Subcutaneous abdominal adipose tissue (tissue), 5 donors: ENCODE results near the gene CRAT.

Experiments used
- H3K27ac ChIP-seq: one replicate; pipeline ENCODE4 v1.7.0; 2013; ENCODE audit warnings: low read depth, mild to moderate bottlenecking, inconsistent platforms, low read length, moderate library complexity
- H3K27me3 ChIP-seq, 5 donors: one replicate each; pipeline ENCODE4 v1.7.0; 2013; ENCODE audit warnings: low read length in 5 of 5, inconsistent platforms in 1 of 5; ENCODE audit not compliant: control insufficient read depth in 5 of 5, insufficient read depth in 4 of 5
- H3K36me3 ChIP-seq, 5 donors: one replicate each; pipeline ENCODE4 v1.7.0; 2013; ENCODE audit warnings: low read length in 5 of 5; ENCODE audit not compliant: control insufficient read depth in 5 of 5, insufficient read depth in 5 of 5
- H3K4me1 ChIP-seq, 5 donors: one replicate each; pipeline ENCODE4 v1.7.0; 2013; ENCODE audit warnings: low read length in 5 of 5, mild to moderate bottlenecking in 3 of 5, moderate library complexity in 1 of 5; ENCODE audit not compliant: control insufficient read depth in 5 of 5, insufficient read depth in 5 of 5
- H3K4me3 ChIP-seq, 5 donors: one replicate each; pipeline ENCODE4 v1.7.0; 2013; ENCODE audit warnings: low read length in 5 of 5, low read depth in 1 of 5
- H3K9ac ChIP-seq, 5 donors: one replicate each; pipeline ENCODE4 v1.7.0; 2013; ENCODE audit warnings: low read length in 5 of 5, mild to moderate bottlenecking in 4 of 5, moderate library complexity in 3 of 5
- H3K9me3 ChIP-seq, 5 donors: one replicate each; pipeline ENCODE4 v1.7.0; 2013; ENCODE audit warnings: low read length in 5 of 5; ENCODE audit not compliant: control insufficient read depth in 5 of 5
- donor health status: healthy.
- donor health status: healthy.
- donor health status: healthy.
- donor health status: healthy.
- donor health status: healthy.

CRAT gene

GRCh38 chr9:129068110-129068509 lies 42.5 kb downstream of the CRAT start:
- H3K27me3 ChIP-seq, result no peaks in the 10 kb centered on the region
- H3K36me3 ChIP-seq, result peaks cover 0 to 74% (median 60%) of the 10 kb centered on the region in 5 donors
- H3K27ac ChIP-seq, result no peak overlapping the region
- no peaks in the 10 kb centered on the region for H3K9me3 ChIP-seq
- no peak overlapping the region for H3K4me3 ChIP-seq
- no peak overlapping the region for H3K9ac ChIP-seq
- peaks cover 0 to 19% (median 11%) of the 10 kb centered on the region in 5 donors for H3K4me1 ChIP-seq

DNA sequence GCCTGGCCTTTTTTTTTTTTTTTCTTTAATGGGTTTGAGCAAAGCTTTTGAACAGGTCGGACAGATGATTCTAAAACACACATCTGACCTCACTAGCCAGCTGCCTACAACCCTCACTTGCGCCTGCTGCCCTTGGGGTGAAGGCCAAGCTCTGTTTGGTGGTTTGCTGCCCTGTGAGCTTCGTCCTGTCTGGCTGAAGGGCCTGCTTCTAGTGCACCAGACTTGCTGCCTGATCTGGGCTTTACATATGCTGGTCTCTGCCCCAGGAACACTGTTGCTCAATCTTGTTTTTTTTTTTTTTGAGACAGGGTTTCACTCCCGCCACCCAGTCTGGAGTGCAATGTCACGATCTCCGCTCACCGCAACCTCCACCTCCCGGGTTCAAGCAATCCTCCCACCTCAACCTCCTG lies 46.1 kb downstream of the CRAT start:
- Histone ChIP-seq H3K9ac (no peak overlapping the region), H3K27me3 (no peaks in the 10 kb centered on the region), H3K4me3 (no peak overlapping the region), H3K9me3 (no peaks in the 10 kb centered on the region), H3K4me1 (peaks cover 0 to 16% (median 5%) of the 10 kb centered on the region in 5 donors), H3K36me3 (peaks cover 0 to 83% (median 69%) of the 10 kb centered on the region in 5 donors), H3K27ac (no peak overlapping the region)

DNA sequence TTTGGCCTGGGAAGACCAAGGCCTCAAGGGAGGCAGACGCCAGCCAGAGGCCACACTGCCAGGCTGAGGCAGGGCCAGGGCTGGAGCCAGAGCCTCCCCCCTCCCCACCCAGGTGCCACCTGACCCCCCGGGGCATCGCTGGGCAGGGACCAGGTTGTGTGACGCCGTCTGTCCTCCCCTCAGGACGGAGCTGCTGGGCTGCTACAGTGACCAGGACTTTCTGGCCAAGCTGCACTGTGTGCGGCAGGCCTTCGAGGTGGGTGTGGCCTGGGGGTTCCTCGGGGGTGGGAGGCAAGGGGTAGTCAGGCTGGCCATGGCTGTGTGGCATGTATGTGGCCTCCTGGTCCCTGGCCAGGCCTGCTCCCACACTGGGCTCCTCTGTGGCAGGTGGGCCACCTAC lies 47.5 kb downstream of the CRAT start:
- H3K36me3 ChIP-seq, result peaks cover 0 to 79% (median 65%) of the 10 kb centered on the region in 5 donors
- H3K9ac ChIP-seq, result peak overlapping the region in 1 of 5 donors; percentile 35
- no peaks in the 10 kb centered on the region for H3K27me3 ChIP-seq
- no peaks in the 10 kb centered on the region for H3K9me3 ChIP-seq
- H3K27ac ChIP-seq, result no peak overlapping the region
- peaks cover 0 to 7% (median 0%) of the 10 kb centered on the region in 5 donors for H3K4me1 ChIP-seq
- no peak overlapping the region for H3K4me3 ChIP-seq

DNA sequence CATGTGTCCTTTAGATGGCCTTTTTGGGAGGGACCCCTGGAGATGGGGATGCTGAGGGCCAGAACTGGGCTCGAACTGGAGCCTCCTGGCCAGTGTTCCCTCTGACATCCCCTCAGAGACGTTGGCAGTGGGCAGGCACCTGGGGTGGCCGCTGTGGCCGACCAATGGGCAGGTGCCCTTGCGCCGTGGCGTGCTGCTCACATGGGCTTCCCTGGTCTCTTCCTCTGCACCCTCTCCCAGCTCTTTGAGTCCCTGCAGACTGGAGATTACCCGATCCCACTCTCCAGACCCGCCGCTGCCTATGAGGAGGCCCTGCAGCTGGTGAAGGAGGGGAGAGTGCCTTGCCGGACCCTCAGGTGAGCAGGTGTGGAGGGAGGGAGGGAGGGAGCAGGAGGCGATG lies 49.6 kb downstream of the CRAT start:
- peaks cover 0 to 7% (median 0%) of the 10 kb centered on the region in 5 donors for H3K4me1 ChIP-seq
- no peak overlapping the region for H3K27ac ChIP-seq
- H3K9me3 ChIP-seq, result no peaks in the 10 kb centered on the region
- peaks cover 0 to 78% (median 52%) of the 10 kb centered on the region in 5 donors for H3K36me3 ChIP-seq
- H3K9ac ChIP-seq, result no peak overlapping the region
- no peaks in the 10 kb centered on the region for H3K27me3 ChIP-seq
- no peak overlapping the region for H3K4me3 ChIP-seq

DNA sequence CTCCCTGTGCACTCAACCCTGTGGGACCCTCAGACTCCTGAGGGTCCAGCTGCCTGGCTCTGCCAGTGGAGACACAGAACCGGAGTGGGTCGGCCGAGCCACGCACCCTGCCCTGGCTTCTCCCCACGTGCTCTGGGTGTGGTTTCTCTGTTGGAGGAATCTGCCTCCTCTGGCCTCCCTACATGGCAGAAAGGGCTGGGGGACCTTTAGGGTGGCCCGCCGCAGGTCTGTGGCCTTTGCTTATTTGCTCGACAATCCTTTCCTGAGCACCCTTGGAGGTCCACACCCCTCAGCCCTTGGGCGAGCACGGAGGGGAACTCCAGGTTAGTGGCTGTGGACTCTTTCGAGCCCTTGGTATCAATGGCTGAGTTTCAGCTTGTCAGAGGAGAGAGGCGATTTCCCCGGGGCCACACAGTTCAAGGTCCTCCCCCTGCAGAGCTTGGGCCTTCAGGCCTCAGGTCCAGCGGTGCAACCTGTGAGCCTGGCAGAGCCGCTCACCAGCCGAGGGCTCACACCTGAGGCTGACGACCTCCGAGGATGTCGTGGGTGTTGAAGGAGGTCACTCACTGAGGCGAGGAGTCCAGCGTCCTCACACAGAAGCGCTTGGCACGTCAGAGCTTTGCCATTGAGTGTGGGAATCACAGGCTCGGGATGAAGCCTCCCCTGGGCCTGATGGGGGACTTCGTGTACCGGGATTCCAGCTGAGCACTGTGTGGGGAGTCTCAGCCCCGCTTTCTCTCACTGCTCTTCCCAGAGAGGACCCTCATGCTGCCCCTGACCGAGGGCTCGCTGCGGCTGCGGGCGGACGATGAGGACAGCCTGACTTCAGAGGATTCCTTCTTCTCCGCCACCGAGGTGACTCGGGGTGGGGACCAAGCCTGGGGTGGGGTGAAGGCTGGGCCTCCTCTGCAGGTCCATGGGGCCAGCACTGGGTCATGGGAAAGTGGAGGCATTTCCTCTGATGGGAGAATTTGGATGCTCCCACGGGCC lies 50.5 kb downstream of the CRAT start:
- Histone ChIP-seq H3K27me3 (no peaks in the 10 kb centered on the region), H3K9ac (no peak overlapping the region), H3K9me3 (no peaks in the 10 kb centered on the region), H3K4me1 (peaks cover 0 to 7% (median 0%) of the 10 kb centered on the region in 5 donors), H3K27ac (no peak overlapping the region), H3K4me3 (no peak overlapping the region), H3K36me3 (peaks cover 0 to 69% (median 47%) of the 10 kb centered on the region in 5 donors)

GRCh38 chr9:129058965-129059795 lies 51.4 kb downstream of the CRAT start:
- Histone ChIP-seq H3K27me3 (no peaks in the 10 kb centered on the region), H3K4me3 (no peak overlapping the region), H3K36me3 (peaks cover 0 to 68% (median 46%) of the 10 kb centered on the region in 5 donors), H3K27ac (no peak overlapping the region), H3K4me1 (peaks cover 0 to 7% (median 0%) of the 10 kb centered on the region in 5 donors), H3K9ac (no peak overlapping the region), H3K9me3 (no peaks in the 10 kb centered on the region)

- H3K4me3 ChIP-seq, result no peak overlapping the region
- no peaks in the 10 kb centered on the region for H3K27me3 ChIP-seq
- H3K9ac ChIP-seq, result no peak overlapping the region
- H3K9me3 ChIP-seq, result no peaks in the 10 kb centered on the region
- H3K36me3 ChIP-seq, result peaks cover 0 to 46% (median 26%) of the 10 kb centered on the region in 5 donors
- H3K27ac ChIP-seq, result no peak overlapping the region
- H3K4me1 ChIP-seq, result peaks cover 0 to 12% (median 7%) of the 10 kb centered on the region in 5 donors
These were observed 56.3 kb downstream of the CRAT start for GRCh38 chr9:129054163-129054851.

- Histone ChIP-seq H3K4me3 (no peak overlapping the region), H3K9me3 (no peaks in the 10 kb centered on the region), H3K9ac (no peak overlapping the region), H3K27me3 (no peaks in the 10 kb centered on the region), H3K4me1 (peaks cover 0 to 12% (median 7%) of the 10 kb centered on the region in 5 donors), H3K36me3 (peaks cover 0 to 50% (median 32%) of the 10 kb centered on the region in 5 donors), H3K27ac (no peak overlapping the region)
These were observed 57.6 kb downstream of the CRAT start for GRCh38 chr9:129053020-129053419.

- H3K4me3 ChIP-seq, result no peak overlapping the region
- peaks cover 0 to 48% (median 33%) of the 10 kb centered on the region in 5 donors for H3K36me3 ChIP-seq
- H3K27me3 ChIP-seq, result no peaks in the 10 kb centered on the region
- H3K4me1 ChIP-seq, result peaks cover 0 to 12% (median 7%) of the 10 kb centered on the region in 5 donors
- H3K27ac ChIP-seq, result no peak overlapping the region
- no peak overlapping the region for H3K9ac ChIP-seq
- H3K9me3 ChIP-seq, result no peaks in the 10 kb centered on the region
These were observed 58.0 kb downstream of the CRAT start for GRCh38 chr9:129052592-129052991.
